OCI-LY7 (cell line): ENCODE measurements around the gene TFEC. TPM values are rescaled to one million over a fixed set of nuclear protein-coding genes. Genes with fewer than 3 reads are reported as not detected.

Experiments
- BruUV-seq: library from RNA; stranded (reverse); fragments of 400-500 nt; replicated peaks from 2 replicates; lab custom pipeline; 2021; lab: Mats Ljungman, UMichigan
- CTCF ChIA-PET: fragments of 300-600 bp; sonication (Branson Sonifier 250); formaldehyde crosslinking; loops from one replicate; lab custom pipeline; 2022; ENCODE audit warnings: antibody characterized with exemption; ENCODE audit not compliant: unreplicated experiment; lab: Charles Lee
- POLR2A ChIA-PET: fragments of 300-600 bp; sonication (Branson Sonifier 250); formaldehyde crosslinking; loops from one replicate; lab custom pipeline; 2022; ENCODE audit warnings: antibody characterized with exemption; lab: Charles Lee
- DNase-seq: peaks from one replicate; pipeline ENCODE4 v3.0.0-alpha.2; 2015; ENCODE audit warnings: low spot score
- H2AFZ ChIP-seq: fragments of 200-600 bp; sonication (generic), shearing (Covaris generic); 2 replicates; pipeline ENCODE4 v1.6.1; 2014; ENCODE audit warnings: mild to moderate bottlenecking, antibody characterized with exemption, low read length, moderate library complexity
- H3K27ac ChIP-seq: fragments of 200-600 bp; sonication (generic); 2 replicates; pipeline ENCODE4 v1.5.1; 2014; ENCODE audit warnings: mixed run types, low read depth, mild to moderate bottlenecking, moderate library complexity, low read length, inconsistent platforms; ENCODE audit not compliant: poor library complexity, severe bottlenecking
- H3K36me3 ChIP-seq: fragments of 200-600 bp; sonication (generic); 2 replicates; pipeline ENCODE4 v1.6.1; 2014; ENCODE audit warnings: mild to moderate bottlenecking, antibody characterized with exemption, low read length, moderate library complexity, mixed read lengths; ENCODE audit not compliant: insufficient read depth
- H3K4me1 ChIP-seq: fragments of 200-600 bp; sonication (generic); 2 replicates; pipeline ENCODE4 v1.5.1; 2014; ENCODE audit warnings: mild to moderate bottlenecking, low read length; ENCODE audit not compliant: insufficient read depth, poor library complexity, severe bottlenecking
- H3K4me2 ChIP-seq: fragments of 200-600 bp; sonication (generic); 2 replicates; pipeline ENCODE4 v1.6.1; 2014; ENCODE audit warnings: mild to moderate bottlenecking, low read length
- H3K4me3 ChIP-seq: fragments of 200-600 bp; sonication (generic); 2 replicates; pipeline ENCODE4 v1.5.1; 2014; ENCODE audit warnings: mild to moderate bottlenecking, low read depth, low read length; ENCODE audit not compliant: poor library complexity, severe bottlenecking
- H3K79me2 ChIP-seq: fragments of 200-600 bp; sonication (generic); 2 replicates; pipeline ENCODE4 v1.6.1; 2016; ENCODE audit warnings: low read depth, mild to moderate bottlenecking, low read length, moderate library complexity, mixed read lengths; ENCODE audit not compliant: insufficient read depth
- H3K9me2 ChIP-seq: fragments of 200-600 bp; sonication (generic); 2 replicates; pipeline ENCODE4 v1.6.1; 2016; ENCODE audit warnings: mild to moderate bottlenecking, low read length, mixed read lengths; ENCODE audit not compliant: insufficient read depth
- H3K9me3 ChIP-seq: fragments of 200-600 bp; sonication (generic); 2 replicates; pipeline ENCODE4 v1.6.1; 2014; ENCODE audit warnings: mild to moderate bottlenecking, mixed run types, low read length, mixed read lengths
- H4K20me1 ChIP-seq: fragments of 200-600 bp; sonication (generic); 2 replicates; pipeline ENCODE4 v1.6.1; 2014; ENCODE audit warnings: mild to moderate bottlenecking, antibody characterized with exemption, low read length, moderate library complexity, mixed read lengths; ENCODE audit not compliant: insufficient read depth
- EZH2phosphoT487 ChIP-seq: fragments of 200-600 bp; sonication (generic); IDR thresholded peaks from 2 replicates; pipeline ENCODE4 v1.6.1; 2018; ENCODE audit warnings: low read depth, borderline replicate concordance, mild to moderate bottlenecking, mixed run types, antibody characterized with exemption, low read length, moderate library complexity, mixed read lengths
- intact Hi-C: fragments of 100-400 bp; cut with micrococcal nuclease; formaldehyde crosslinking; loops from one replicate; pipeline ENCODE4 v1.10.0; 2022; ENCODE audit not compliant: unreplicated experiment
- total RNA-seq, 2 experiments: library from RNA; depleted of rRNA in 1 of 2; stranded (reverse); fragments of >200 nt in 1 of 2; shearing (Covaris generic) in 1 of 2; gene quantifications; 2 replicates each; pipeline ENCODE4 v1.2.3, GENCODE V29; 2014 to 2022
- TF ChIP-seq, protein P1 (sequence below): fragments of 200-600 bp; sonication (generic); conservative IDR thresholded peaks from 2 replicates; pipeline ENCODE4 v1.5.1; 2014; ENCODE audit warnings: mild to moderate bottlenecking, antibody characterized with exemption, low read length, moderate library complexity, mixed read lengths

Gene TFEC
- total RNA-seq, 2 experiments from 2014 or later = 2.2 TPM; not detected in 1

- ChIA-PET CTCF (no interaction called here), POLR2A (no interaction called here)
- no peaks in the 10 kb centered on the region for H3K9me2 ChIP-seq
- TF ChIP-seq EZH2phosphoT487 = no peak
- TF ChIP-seq, protein P1, sequence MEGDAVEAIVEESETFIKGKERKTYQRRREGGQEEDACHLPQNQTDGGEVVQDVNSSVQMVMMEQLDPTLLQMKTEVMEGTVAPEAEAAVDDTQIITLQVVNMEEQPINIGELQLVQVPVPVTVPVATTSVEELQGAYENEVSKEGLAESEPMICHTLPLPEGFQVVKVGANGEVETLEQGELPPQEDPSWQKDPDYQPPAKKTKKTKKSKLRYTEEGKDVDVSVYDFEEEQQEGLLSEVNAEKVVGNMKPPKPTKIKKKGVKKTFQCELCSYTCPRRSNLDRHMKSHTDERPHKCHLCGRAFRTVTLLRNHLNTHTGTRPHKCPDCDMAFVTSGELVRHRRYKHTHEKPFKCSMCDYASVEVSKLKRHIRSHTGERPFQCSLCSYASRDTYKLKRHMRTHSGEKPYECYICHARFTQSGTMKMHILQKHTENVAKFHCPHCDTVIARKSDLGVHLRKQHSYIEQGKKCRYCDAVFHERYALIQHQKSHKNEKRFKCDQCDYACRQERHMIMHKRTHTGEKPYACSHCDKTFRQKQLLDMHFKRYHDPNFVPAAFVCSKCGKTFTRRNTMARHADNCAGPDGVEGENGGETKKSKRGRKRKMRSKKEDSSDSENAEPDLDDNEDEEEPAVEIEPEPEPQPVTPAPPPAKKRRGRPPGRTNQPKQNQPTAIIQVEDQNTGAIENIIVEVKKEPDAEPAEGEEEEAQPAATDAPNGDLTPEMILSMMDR = peak; percentile 82
- no peak overlapping the region for H3K4me3 ChIP-seq
- H3K4me1 ChIP-seq = no peaks in the 10 kb centered on the region
- H3K4me2 ChIP-seq = no peak overlapping the region
- no peak overlapping the region for H3K27ac ChIP-seq
- H3K79me2 ChIP-seq = no peaks in the 10 kb centered on the region
- intact Hi-C loops = loop anchor here (10.0 kb wide), 1 partner anchor 1886 kb away; no protein-coding TSS in a partner anchor
- H3K9me3 ChIP-seq = no peaks in the 10 kb centered on the region
- peak; percentile 33 for DNase-seq
- no TSS peak for BruUV-seq
- no peak overlapping the region for H2AFZ ChIP-seq
- no peaks in the 10 kb centered on the region for H3K36me3 ChIP-seq
- no peaks in the 10 kb centered on the region for H4K20me1 ChIP-seq
Observed at GRCh38 chr7:115910541-115911164, 119.9 kb downstream of the TFEC start.

DNA sequence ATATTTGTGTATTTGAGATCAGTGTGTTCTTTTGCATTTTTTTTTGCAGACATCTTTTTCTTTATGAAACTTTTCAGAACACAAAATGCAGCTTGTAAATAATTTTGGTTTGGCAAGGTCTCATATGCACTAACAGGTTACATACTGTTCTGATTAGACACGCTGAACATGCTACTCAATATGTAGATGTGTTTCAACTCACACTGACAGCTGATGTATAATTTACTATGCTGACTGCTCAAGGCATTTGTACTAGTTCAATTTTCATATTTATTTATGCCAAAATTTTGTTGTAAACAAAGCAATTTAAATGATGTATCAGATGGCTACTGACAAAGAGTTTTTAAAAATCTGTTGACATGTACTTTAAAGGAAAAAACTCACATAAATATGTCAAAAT, 123.8 kb downstream of the TFEC start:
- H2AFZ ChIP-seq = no peak overlapping the region
- intact Hi-C loops = no loop called here
- H4K20me1 ChIP-seq = no peaks in the 10 kb centered on the region
- no peaks in the 10 kb centered on the region for H3K4me1 ChIP-seq
- no peaks in the 10 kb centered on the region for H3K79me2 ChIP-seq
- no TSS peak for BruUV-seq
- ChIA-PET CTCF (no interaction called here), POLR2A (no interaction called here)
- no peaks in the 10 kb centered on the region for H3K36me3 ChIP-seq
- H3K27ac ChIP-seq = no peak overlapping the region
- no peak overlapping the region for H3K4me3 ChIP-seq
- DNase-seq = no peak
- no peak for TF ChIP-seq EZH2phosphoT487
- TF ChIP-seq, protein P1 = no peak
- H3K9me2 ChIP-seq = no peaks in the 10 kb centered on the region
- no peak overlapping the region for H3K4me2 ChIP-seq
- H3K9me3 ChIP-seq = no peaks in the 10 kb centered on the region

- ChIA-PET CTCF (no interaction called here), POLR2A (no interaction called here)
- Histone ChIP-seq H3K9me3 (no peaks in the 10 kb centered on the region), H3K4me3 (no peak overlapping the region), H4K20me1 (no peaks in the 10 kb centered on the region), H3K36me3 (no peaks in the 10 kb centered on the region), H3K4me1 (no peaks in the 10 kb centered on the region), H3K79me2 (no peaks in the 10 kb centered on the region), H3K27ac (no peak overlapping the region), H3K9me2 (no peaks in the 10 kb centered on the region), H3K4me2 (no peak overlapping the region), H2AFZ (no peak overlapping the region)
- intact Hi-C loops = no loop called here
- DNase-seq = no peak
- no peak for TF ChIP-seq EZH2phosphoT487
- no TSS peak for BruUV-seq
Observed at GRCh38 chr7:115889669-115889984, 140.9 kb downstream of the TFEC start.
